Osteoblast (primary cell): ENCODE results near the gene WDR93. TPM values are rescaled to one million over a fixed set of nuclear protein-coding genes. Genes with fewer than 3 reads are reported as not detected.
A peak's percentile ranks its signal among the peaks of the same experiment; 100 is the strongest.

Source experiments
- DNase-seq: peaks from one replicate; pipeline ENCODE4 v3.0.0; 2011; ENCODE audit warnings: low spot score, mixed read lengths; ENCODE audit not compliant: insufficient read length; ENCODE audit errors: missing footprints
- H2AFZ ChIP-seq: 2 replicates; pipeline ENCODE4 v1.6.0; 2011; ENCODE audit warnings: mild to moderate bottlenecking, low read length
- H3K27ac ChIP-seq: 2 replicates; pipeline ENCODE4 v1.5.1; 2011; ENCODE audit warnings: mild to moderate bottlenecking, low read depth, low read length, moderate library complexity
- H3K27me3 ChIP-seq: 2 replicates; pipeline ENCODE4 v1.6.0; 2012; ENCODE audit warnings: mild to moderate bottlenecking, control low read depth, inconsistent platforms, low read length, moderate library complexity; ENCODE audit not compliant: insufficient read depth
- H3K36me3 ChIP-seq: 2 replicates; pipeline ENCODE4 v1.5.1; 2011; ENCODE audit warnings: mild to moderate bottlenecking, low read length, control low read depth, moderate library complexity; ENCODE audit not compliant: insufficient read depth
- H3K4me1 ChIP-seq: 2 replicates; pipeline ENCODE4 v1.5.1; 2011; ENCODE audit warnings: mild to moderate bottlenecking, low read length, control low read depth, moderate library complexity; ENCODE audit not compliant: insufficient read depth
- H3K4me2 ChIP-seq: 2 replicates; pipeline ENCODE4 v1.6.0; 2011; ENCODE audit warnings: mild to moderate bottlenecking, low read length; ENCODE audit not compliant: insufficient read depth
- H3K4me3 ChIP-seq: fragments of 200-600 bp; sonication (generic); 3 replicates; pipeline ENCODE4 v1.5.1; 2012; ENCODE audit warnings: mild to moderate bottlenecking, low read length, inconsistent platforms; ENCODE audit not compliant: insufficient read depth
- H3K79me2 ChIP-seq: 2 replicates; pipeline ENCODE4 v1.6.0; 2012; ENCODE audit warnings: mild to moderate bottlenecking, low read length, control low read depth, inconsistent platforms; ENCODE audit not compliant: insufficient read depth
- H3K9me3 ChIP-seq: 2 replicates; pipeline ENCODE4 v1.5.1; 2011; ENCODE audit warnings: low read depth, low read length, control low read depth
- H4K20me1 ChIP-seq: 2 replicates; pipeline ENCODE4 v1.6.0; 2012; ENCODE audit warnings: mild to moderate bottlenecking, low read length, control low read depth; ENCODE audit not compliant: insufficient read depth
- small RNA-seq: library from RNA; depleted of rRNA; stranded (forward); fragments of <200 nt; gene quantifications from one replicate; pipeline ENCODE3, GENCODE V24; 2012
- total RNA-seq: library from RNA; depleted of rRNA; stranded (reverse); fragments of >200 nt; gene quantifications from 2 replicates; pipeline ENCODE4 v1.2.3, GENCODE V29; 2012
- TF ChIP-seq, protein P1 (sequence below): IDR thresholded peaks from 2 replicates; pipeline ENCODE4 v1.5.1; 2011; ENCODE audit warnings: mild to moderate bottlenecking, low read depth, low read length, moderate library complexity; ENCODE audit errors: extremely low read depth

The WDR93 gene
- total RNA-seq, 1 donor: 0.36 TPM

DNA sequence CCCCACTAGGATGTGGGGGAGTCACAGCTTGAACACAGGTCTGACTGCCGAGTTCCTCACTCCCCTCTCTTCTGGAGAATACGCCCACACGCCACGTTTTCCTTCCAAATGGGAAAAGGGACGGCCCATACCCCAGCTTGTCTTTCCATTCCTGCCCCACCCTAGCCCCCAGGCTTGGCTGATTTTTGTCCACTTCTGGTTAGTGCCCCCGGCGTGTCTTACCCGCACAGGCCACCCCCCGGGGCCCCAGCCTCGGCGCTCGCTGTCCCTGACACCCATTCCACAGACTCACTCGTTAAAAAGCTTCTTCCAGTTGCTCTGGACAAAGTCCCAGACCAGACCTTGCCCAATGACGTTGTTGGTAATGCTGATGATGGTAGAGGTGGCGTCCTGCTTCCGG lies 100.0 kb downstream of the WDR93 start:
- DNase-seq: peak; percentile 8
- no peak overlapping the region for H3K4me2 ChIP-seq
- no peak overlapping the region for H3K4me3 ChIP-seq
- no peak overlapping the region for H3K27ac ChIP-seq
- no peaks in the 10 kb centered on the region for H3K27me3 ChIP-seq
- H2AFZ ChIP-seq: no peak overlapping the region
- H3K9me3 ChIP-seq: no peaks in the 10 kb centered on the region
- peaks cover 9% of the 10 kb centered on the region for H3K79me2 ChIP-seq
- peaks cover 88% of the 10 kb centered on the region for H3K36me3 ChIP-seq
- H4K20me1 ChIP-seq: peaks cover 7% of the 10 kb centered on the region
- TF ChIP-seq, protein P1, sequence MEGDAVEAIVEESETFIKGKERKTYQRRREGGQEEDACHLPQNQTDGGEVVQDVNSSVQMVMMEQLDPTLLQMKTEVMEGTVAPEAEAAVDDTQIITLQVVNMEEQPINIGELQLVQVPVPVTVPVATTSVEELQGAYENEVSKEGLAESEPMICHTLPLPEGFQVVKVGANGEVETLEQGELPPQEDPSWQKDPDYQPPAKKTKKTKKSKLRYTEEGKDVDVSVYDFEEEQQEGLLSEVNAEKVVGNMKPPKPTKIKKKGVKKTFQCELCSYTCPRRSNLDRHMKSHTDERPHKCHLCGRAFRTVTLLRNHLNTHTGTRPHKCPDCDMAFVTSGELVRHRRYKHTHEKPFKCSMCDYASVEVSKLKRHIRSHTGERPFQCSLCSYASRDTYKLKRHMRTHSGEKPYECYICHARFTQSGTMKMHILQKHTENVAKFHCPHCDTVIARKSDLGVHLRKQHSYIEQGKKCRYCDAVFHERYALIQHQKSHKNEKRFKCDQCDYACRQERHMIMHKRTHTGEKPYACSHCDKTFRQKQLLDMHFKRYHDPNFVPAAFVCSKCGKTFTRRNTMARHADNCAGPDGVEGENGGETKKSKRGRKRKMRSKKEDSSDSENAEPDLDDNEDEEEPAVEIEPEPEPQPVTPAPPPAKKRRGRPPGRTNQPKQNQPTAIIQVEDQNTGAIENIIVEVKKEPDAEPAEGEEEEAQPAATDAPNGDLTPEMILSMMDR: no peak
- H3K4me1 ChIP-seq: peaks cover 14% of the 10 kb centered on the region

DNA sequence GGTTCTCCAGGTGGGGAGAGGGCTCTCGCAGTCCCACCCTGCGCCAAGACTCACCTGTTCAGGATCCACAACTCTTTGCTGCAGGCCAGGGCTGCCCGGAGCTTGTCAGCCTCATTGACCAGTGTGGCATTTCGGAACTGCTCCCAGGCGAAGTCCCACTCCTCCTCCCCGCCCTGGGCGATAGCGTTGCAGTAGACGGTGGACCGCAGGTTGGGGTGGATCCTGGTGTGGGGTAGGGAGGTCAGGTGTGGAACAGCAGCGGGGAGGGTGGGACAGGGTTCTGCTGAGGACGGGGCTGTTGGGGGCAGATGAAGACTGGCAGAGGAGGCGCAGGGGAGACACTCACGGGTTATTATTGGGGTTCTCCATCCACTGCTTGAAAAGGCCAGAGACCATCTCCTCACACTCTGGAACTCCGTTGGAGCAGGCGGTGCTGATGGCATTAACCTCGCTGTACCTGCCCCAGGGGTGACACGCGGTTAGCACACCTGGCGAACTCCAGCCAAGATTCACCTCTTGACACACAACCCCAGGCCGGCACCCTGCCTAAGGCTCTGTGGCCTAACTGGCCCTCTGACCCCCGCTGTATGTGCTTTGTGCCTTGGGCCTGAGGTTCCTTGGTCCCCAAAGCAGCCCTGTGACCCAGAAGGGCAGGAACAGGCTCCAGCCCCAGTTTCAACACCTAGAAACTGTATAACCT lies 101.6 kb downstream of the WDR93 start:
- TF ChIP-seq, protein P1: no peak
- H3K4me1 ChIP-seq: peaks cover 12% of the 10 kb centered on the region
- peaks cover 7% of the 10 kb centered on the region for H4K20me1 ChIP-seq
- peak; percentile 15 for DNase-seq
- H3K4me2 ChIP-seq: no peak overlapping the region
- peaks cover 14% of the 10 kb centered on the region for H3K79me2 ChIP-seq
- H3K36me3 ChIP-seq: peaks cover 91% of the 10 kb centered on the region
- H2AFZ ChIP-seq: no peak overlapping the region
- no peak overlapping the region for H3K27ac ChIP-seq
- H3K27me3 ChIP-seq: no peaks in the 10 kb centered on the region
- no peaks in the 10 kb centered on the region for H3K9me3 ChIP-seq
- H3K4me3 ChIP-seq: no peak overlapping the region

Small RNAs within 50 kb of the gene (small RNA-seq; reads per million reads assigned to genes)
- gene RNU6-132P: not detected

Other genes starting within 250 kb of the WDR93 start
- not detected in 2 replicates for gene RHCG, start 194.2 kb upstream of the WDR93 start, total RNA-seq
- gene TICRR, start 115.3 kb upstream of the WDR93 start, total RNA-seq: 0.72 and 0.88 TPM in 2 replicates
- gene KIF7, start 35.3 kb upstream of the WDR93 start, total RNA-seq: 10.6 and 12.3 TPM in 2 replicates
- under 0.01 TPM in 1 of 2 replicates, not detected in the other for gene PLIN1, start 11.4 kb upstream of the WDR93 start, total RNA-seq
- 4.0 and 5.0 TPM in 2 replicates for gene PEX11A, start 57 bp upstream of the WDR93 start, total RNA-seq
- gene MESP1, start 60.4 kb downstream of the WDR93 start, total RNA-seq: under 0.01 TPM in 2 replicates
- 0.72 and 1.5 TPM in 2 replicates for gene MESP2, start 85.5 kb downstream of the WDR93 start, total RNA-seq
- 87.9 and 98.7 TPM in 2 replicates for gene ANPEP, start 124.0 kb downstream of the WDR93 start, total RNA-seq
- gene AP3S2, start 203.2 kb downstream of the WDR93 start, total RNA-seq: 54.8 and 63.7 TPM in 2 replicates
- 14.1 and 17.7 TPM in 2 replicates for gene ARPIN, start 222.1 kb downstream of the WDR93 start, total RNA-seq